Transverse colon (tissue), 4 donors: ENCODE data around the gene SPTLC3.

Experiments
- CTCF ChIP-seq, 5 experiments: fragments of 200-600 bp in 3 of 5; fragments of 450-650 bp in 2 of 5; sonication (generic) in 3 of 5; IDR thresholded peaks; 1 replicate in 2 of 5; 2 replicates in 3 of 5; pipeline ENCODE4 v1.5.1; 2016 to 2017; ENCODE audit warnings: antibody characterized with exemption in 5 of 5, inconsistent platforms in 3 of 5, mild to moderate bottlenecking in 2 of 5, moderate library complexity in 1 of 5
- POLR2AphosphoS5 ChIP-seq, 3 donors: sonication (generic); formaldehyde crosslinking; IDR thresholded peaks; one replicate each; pipeline ENCODE4 v1.6.1; 2016; ENCODE audit warnings: antibody characterized with exemption in 3 of 3

- TF ChIP-seq POLR2AphosphoS5 (IDR thresholded peaks at IDR 0.05), result no peak
- TF ChIP-seq CTCF (IDR thresholded peaks at IDR 0.05), result no peak
These were observed 26.8 kb downstream of the SPTLC3 start for GRCh38 chr20:13035399-13036152.
